ENCODE measurements around the gene TM2D3. TPM values are rescaled to one million over a fixed set of nuclear protein-coding genes. Genes with fewer than 3 reads are reported as not detected.

Gene TM2D3
- total and polyA plus RNA-seq, 4 donors: 22.0 to 44.1 (median 37.9) TPM

GRCh38 chr15:101684877-101685276 is 32.7 kb upstream of the TM2D3 start:
- no peak for TF ChIP-seq HNF4A (conservative IDR thresholded peaks at IDR 0.05)
- TF ChIP-seq ZBTB33 (IDR thresholded peaks at IDR 0.05): no peak
- TF ChIP-seq NR2F2 (IDR thresholded peaks at IDR 0.05): no peak
- TF ChIP-seq SP1 (IDR thresholded peaks at IDR 0.05): no peak
- TF ChIP-seq RXRA (IDR thresholded peaks at IDR 0.05): no peak
- TF ChIP-seq CTCF (IDR thresholded peaks at IDR 0.05; ENCODE audit: low read depth, low read length, missing input control): no peak
- no peak for TF ChIP-seq ATF3 (IDR thresholded peaks at IDR 0.05)
- no peak for TF ChIP-seq HNF4G (IDR thresholded peaks at IDR 0.05)
- TF ChIP-seq MAX (IDR thresholded peaks at IDR 0.05): no peak
- no peak for TF ChIP-seq GABPA (IDR thresholded peaks at IDR 0.05 in 1 of 2, conservative IDR thresholded peaks at IDR 0.05 in 1 of 2)
- Histone ChIP-seq H3K4me3 (ENCODE audit: low read depth in 1 of 3, low read length in 3 of 3) (no peak overlapping the region), H3K9me3 (ENCODE audit: control insufficient read depth in 4 of 4, low read length in 3 of 4) (no peaks in the 10 kb centered on the region), H3K36me3 (ENCODE audit: control insufficient read depth in 4 of 4, insufficient read depth in 3 of 4, low read depth in 1 of 4, low read length in 3 of 4) (peaks cover 2 to 25% (median 13%) of the 10 kb centered on the region in 4 donors), H3K27me3 (ENCODE audit: control insufficient read depth in 4 of 4, insufficient read depth in 4 of 4, low read length in 3 of 4) (no peaks in the 10 kb centered on the region), H3K27ac (ENCODE audit: low read depth in 1 of 2, low read length in 2 of 2) (no peak overlapping the region), H3K9ac (ENCODE audit: low read depth in 1 of 2, low read length in 2 of 2) (no peak overlapping the region), H3K4me1 (ENCODE audit: control insufficient read depth in 4 of 4, insufficient read depth in 4 of 4, low read length in 3 of 4) (no peaks in the 10 kb centered on the region)
- WGBS: 94% methylated on average over 3 of the region's 3 CpGs
- DNase-seq (ENCODE audit: low spot score): no peak

- Histone ChIP-seq H3K27ac (ENCODE audit: low read depth in 1 of 2, low read length in 2 of 2) (no peak overlapping the region), H3K9ac (ENCODE audit: low read depth in 1 of 2, low read length in 2 of 2) (no peak overlapping the region), H3K36me3 (ENCODE audit: control insufficient read depth in 4 of 4, insufficient read depth in 3 of 4, low read depth in 1 of 4, low read length in 3 of 4) (peaks cover 2 to 23% (median 13%) of the 10 kb centered on the region in 4 donors), H3K4me1 (ENCODE audit: control insufficient read depth in 4 of 4, insufficient read depth in 4 of 4, low read length in 3 of 4) (no peaks in the 10 kb centered on the region), H3K27me3 (ENCODE audit: control insufficient read depth in 4 of 4, insufficient read depth in 4 of 4, low read length in 3 of 4) (no peaks in the 10 kb centered on the region), H3K9me3 (ENCODE audit: control insufficient read depth in 4 of 4, low read length in 3 of 4) (no peaks in the 10 kb centered on the region), H3K4me3 (ENCODE audit: low read depth in 1 of 3, low read length in 3 of 3) (no peak overlapping the region)
- no peak for DNase-seq (ENCODE audit: low spot score)
- WGBS: 89% methylated on average over 1 of the region's 1 CpG
- TF ChIP-seq HNF4A (conservative IDR thresholded peaks at IDR 0.05) (no peak), FOXA2 (IDR thresholded peaks at IDR 0.05) (no peak), NR2F2 (IDR thresholded peaks at IDR 0.05) (no peak), SP1 (IDR thresholded peaks at IDR 0.05) (no peak), HNF4G (IDR thresholded peaks at IDR 0.05) (no peak), TAF1 (conservative IDR thresholded peaks at IDR 0.05) (no peak), JUND (IDR thresholded peaks at IDR 0.05) (no peak), GABPA (IDR thresholded peaks at IDR 0.05 in 1 of 2, conservative IDR thresholded peaks at IDR 0.05 in 1 of 2) (no peak), EGR1 (IDR thresholded peaks at IDR 0.05; ENCODE audit: low read depth in 2 of 2) (no peak)
Observed at GRCh38 chr15:101684384-101684783, 32.2 kb upstream of the TM2D3 start.

- Histone ChIP-seq H3K27ac (ENCODE audit: low read depth in 1 of 2, low read length in 2 of 2) (no peak overlapping the region), H3K27me3 (ENCODE audit: control insufficient read depth in 4 of 4, insufficient read depth in 4 of 4, low read length in 3 of 4) (no peaks in the 10 kb centered on the region), H3K4me1 (ENCODE audit: control insufficient read depth in 4 of 4, insufficient read depth in 4 of 4, low read length in 3 of 4) (no peaks in the 10 kb centered on the region), H3K36me3 (ENCODE audit: control insufficient read depth in 4 of 4, insufficient read depth in 3 of 4, low read depth in 1 of 4, low read length in 3 of 4) (peaks cover 2 to 26% (median 15%) of the 10 kb centered on the region in 4 donors), H3K9ac (ENCODE audit: low read depth in 1 of 2, low read length in 2 of 2) (no peak overlapping the region), H3K4me3 (ENCODE audit: low read depth in 1 of 3, low read length in 3 of 3) (no peak overlapping the region), H3K9me3 (ENCODE audit: control insufficient read depth in 4 of 4, low read length in 3 of 4) (no peaks in the 10 kb centered on the region)
- WGBS: 91% methylated on average over 2 of the region's 2 CpGs
- no peak for DNase-seq (ENCODE audit: low spot score)
- TF ChIP-seq HNF4A (conservative IDR thresholded peaks at IDR 0.05) (no peak), ZBTB33 (IDR thresholded peaks at IDR 0.05) (no peak), ATF3 (IDR thresholded peaks at IDR 0.05) (no peak), YY1 (IDR thresholded peaks at IDR 0.05) (no peak), JUND (IDR thresholded peaks at IDR 0.05) (no peak), HNF4G (IDR thresholded peaks at IDR 0.05) (no peak), FOXA1 (IDR thresholded peaks at IDR 0.05) (no peak), TAF1 (conservative IDR thresholded peaks at IDR 0.05) (no peak), REST (IDR thresholded peaks at IDR 0.05) (no peak), RXRA (IDR thresholded peaks at IDR 0.05) (no peak)
Observed at GRCh38 chr15:101679806-101680205, 27.6 kb upstream of the TM2D3 start.
